HG03469 (cell line): ENCODE results near the gene TBC1D2.
"Not testable (repeated sequence)": the region's sequence is repeated elsewhere in the genome, so short reads cannot be mapped to it uniquely, and the experiment has no call there.

Experiments used
- ATAC-seq: cut with Tn5 transposase; IDR thresholded peaks from one replicate; pipeline ENCODE4 v1.9.1; 2021; ENCODE audit warnings: mild to moderate bottlenecking, moderate library complexity, moderate number of reproducible peaks; ENCODE audit not compliant: unreplicated experiment

TBC1D2 gene

DNA sequence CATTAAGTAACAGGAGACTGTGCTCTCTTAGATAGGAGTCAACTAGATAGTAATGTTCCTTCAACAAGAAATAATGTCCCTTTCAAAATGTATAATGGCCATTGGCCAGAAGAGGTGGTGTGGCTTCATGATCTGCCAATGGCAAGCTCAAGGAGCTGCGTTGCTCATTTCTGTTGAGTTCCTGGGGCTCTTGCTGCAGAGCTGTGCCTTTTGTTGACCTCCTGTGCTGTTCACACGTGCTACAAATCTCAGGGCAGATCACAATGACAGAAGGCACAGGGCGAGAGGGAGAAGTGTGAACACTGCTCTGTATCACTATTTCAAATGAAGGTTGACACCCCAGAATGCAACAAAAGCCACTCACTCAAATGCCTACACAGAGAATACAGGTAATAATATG, 16.0 kb upstream of the TBC1D2 start:
- ATAC-seq = no peak

DNA sequence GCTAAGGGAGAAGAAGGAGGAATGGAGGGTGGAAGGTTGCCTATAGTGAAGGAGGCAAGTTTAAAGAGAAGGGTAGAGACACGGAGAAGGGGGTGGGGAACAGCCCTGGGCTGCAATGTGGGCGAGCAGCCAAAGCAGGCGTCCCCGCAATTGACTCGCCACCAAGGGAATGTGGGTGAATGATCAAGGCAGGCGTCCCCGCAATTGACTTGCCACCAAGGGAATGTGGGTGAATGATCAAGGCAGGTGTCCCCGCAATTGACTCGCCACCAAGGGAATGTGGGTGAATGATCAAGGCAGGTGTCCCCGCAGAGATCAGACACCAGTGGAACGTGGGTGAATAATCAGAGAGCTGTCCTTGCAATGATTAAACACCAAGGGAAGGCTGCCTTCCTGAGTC, 14.8 kb upstream of the TBC1D2 start:
- not testable (repeated sequence) for ATAC-seq

DNA sequence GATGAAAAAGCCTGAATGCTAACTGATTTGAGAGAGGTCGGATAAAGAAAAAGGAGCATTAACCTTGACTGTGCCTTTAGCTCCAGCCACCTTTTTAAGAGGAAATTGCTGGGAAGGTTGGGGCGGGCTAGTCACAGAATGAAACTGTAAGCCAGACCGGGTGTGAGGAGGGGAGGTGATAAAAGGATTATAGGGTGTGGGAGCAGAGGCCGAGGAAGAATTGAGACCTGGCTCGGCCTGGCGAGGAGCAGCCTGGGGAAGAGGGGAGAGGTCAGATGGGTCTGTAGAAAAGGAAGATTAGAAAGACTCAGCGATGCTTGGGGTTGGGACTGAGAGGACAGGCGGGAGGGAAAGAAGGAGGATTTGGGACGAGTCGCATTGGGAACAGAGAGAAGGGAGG, 14.2 kb upstream of the TBC1D2 start:
- not testable (repeated sequence) for ATAC-seq

- not testable (repeated sequence) for ATAC-seq
These were observed 12.1 kb upstream of the TBC1D2 start for GRCh38 chr9:98267556-98267955.

DNA sequence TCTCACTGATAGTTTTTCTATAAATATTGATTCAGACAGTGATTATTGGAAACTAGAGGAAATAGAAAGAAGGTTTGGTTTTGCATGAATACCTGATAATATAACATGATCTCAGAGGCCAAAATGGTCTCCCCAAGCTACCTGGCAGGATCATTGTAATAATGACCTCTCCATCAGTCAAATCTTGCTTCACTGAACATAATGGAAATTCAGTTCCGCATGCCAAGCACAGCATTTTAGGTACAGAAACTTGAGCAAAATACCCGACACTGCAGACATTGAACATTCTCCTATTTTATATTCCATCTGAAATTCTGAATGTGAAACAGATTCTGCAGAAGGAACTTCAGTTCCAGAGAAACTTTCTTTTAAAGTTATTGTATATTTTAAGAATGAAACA, 9.1 kb upstream of the TBC1D2 start:
- no peak for ATAC-seq

- peak; percentile 54 for ATAC-seq
These were observed 8.3 kb upstream of the TBC1D2 start for GRCh38 chr9:98263482-98264357.

- ATAC-seq = no peak
These were observed 7.6 kb upstream of the TBC1D2 start for GRCh38 chr9:98263080-98263479.

DNA sequence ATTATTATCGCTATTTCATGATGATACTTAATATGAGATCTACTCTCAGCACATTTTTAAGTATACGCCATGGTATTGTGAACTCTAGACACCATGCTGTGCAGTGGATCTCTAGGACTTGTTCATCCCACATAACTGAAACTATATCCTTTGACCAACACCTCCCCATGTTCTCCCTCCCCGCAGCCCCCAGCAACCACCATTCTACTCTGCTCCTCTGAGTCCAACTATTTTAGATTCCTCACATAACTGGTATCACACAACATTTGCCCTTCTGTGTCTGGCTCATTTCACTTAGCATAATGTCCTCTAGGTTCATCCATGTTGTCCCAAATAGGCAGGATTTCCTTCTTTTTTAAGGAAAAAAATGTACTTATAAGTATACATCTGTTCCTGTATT, 6.6 kb upstream of the TBC1D2 start:
- no peak for ATAC-seq

DNA sequence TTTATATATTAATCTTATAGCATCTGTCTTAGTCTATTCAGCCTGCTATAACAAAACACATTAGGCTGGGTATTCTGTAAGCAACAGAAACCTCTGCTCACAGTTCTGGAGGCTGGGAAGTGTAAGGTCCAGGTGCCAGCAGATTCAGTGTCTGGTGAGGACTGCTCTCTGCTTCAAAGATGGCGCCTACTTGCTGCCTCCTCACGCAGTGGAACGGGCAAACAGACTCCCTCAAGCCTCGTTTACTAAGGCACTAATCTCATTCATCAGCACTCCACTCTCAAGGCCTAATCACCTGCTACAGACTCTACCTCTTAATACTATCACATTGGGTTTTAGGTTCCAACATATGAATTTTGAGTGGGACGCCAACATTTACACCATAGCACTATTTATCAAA, 5.2 kb upstream of the TBC1D2 start:
- no peak for ATAC-seq

DNA sequence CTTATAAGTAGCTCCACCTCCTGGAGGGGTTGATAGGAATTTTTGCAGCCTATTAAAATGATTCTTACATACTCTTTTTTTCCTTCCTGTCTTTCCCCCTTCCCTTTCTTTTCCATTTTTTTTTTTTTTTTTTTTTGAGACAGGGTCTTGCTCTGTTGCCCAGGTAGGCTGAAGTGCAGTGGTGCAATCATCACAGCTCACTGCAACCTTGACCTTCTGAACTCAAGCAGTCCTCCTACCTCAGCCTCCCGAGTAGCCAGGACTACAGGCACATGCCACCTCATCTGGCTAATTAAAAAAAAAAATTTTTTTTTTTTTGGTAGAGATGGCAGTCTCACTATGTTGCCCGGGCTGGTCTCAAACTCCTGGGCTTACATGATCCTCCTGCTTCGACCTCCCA, 4.3 kb upstream of the TBC1D2 start:
- no peak for ATAC-seq

DNA sequence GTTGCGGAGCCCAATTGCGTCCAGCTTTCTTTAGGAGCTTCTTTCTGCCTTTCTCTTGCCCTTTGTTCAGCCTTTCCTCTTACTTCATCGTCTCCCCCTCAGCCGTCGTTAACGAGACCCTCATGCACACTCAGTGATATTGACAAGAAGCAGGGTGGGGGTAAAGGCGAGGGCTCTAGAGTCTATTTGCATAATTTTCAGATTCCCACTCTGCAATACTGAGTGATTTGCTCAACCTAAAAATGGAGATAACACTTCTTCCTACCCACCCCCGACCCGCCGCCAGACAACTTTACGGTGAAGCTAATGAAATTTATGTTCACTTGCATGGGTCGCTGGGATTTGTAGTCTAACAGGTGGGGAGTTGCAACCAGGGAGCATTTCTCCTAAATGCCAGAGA, 1.3 kb upstream of the TBC1D2 start:
- no peak for ATAC-seq

DNA sequence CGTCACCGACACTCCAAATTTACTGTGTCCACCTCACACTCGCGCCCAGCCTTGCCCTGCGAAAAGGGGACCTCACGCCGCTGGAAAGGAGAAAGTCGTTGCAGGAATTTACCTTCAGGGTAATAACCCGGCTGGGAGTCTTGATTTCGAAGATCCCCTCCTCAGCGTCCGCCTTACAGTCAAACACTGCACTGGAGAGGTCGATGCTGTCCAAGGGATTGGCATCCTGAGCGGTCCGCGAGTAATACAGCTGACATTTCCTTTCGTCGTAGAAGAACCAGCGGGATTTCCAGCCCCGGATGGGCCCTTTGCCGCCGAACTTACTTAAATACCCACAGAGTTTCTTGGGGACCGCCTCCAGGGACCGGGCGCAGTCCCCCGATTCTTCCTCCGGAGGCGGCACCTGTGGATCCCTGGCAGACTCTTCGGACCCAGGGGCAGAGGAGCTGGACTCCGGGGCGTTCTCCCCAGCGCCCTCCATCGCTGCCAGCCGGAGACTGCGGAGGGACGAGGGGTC, 330 bp downstream of the TBC1D2 start:
- peak; percentile 18 for ATAC-seq

DNA sequence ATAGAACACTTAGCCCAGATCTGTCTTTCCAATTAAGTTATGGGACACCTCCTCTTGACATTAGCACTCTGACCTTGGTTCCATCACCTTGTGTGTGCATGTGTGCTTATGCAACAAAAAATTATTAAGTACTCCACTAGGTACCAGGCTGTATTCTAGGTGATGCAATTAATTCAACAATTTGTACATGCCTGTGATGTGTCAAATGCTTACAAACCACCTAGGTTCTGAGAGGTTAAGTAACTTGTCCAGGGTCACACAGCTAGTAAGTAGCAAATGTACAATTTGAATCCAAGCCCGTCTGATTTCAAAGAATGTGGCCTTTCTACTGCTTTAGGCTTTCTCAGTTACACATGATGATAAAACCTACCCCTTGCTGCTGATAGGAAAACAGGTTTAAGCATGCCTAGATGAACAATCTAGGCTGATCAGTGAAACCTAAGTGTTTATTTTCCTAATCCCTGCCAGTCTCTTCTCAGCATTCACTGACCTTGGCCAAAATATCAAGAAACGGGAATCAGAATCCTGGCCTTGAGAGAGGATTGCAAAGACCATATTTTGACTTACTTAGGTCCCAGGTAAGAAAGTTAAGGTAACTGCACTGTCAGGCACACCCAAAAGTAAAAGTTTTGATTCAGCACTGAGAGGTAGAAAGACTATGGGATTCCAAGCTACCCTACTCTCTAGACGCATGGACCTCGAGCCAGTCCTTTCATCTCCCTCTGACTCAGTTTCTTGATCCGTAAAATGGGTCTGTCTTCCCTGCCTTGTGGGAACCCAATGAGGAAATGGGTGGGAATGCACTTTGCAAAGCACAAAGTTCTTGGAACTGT, 1.0 kb downstream of the TBC1D2 start:
- ATAC-seq = no peak

DNA sequence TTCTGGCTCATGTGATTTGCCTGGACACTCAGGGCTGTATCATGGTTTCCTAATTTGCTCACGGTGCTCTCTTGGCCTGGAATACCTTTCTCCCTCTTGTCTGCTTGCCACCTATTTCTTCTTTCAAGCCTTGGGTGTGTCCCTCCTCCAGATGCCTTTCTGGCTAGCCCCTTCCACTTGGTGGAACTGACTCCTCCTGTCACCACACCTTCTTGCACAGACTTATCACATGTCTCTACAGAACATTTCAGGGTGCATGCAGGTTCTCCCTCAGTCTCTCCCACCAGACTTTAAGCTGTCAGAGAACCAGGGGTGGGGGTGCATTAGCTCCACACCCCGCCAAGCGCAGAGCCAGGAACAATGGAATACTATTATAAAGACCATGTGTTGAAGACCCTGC, 1.9 kb downstream of the TBC1D2 start:
- no peak for ATAC-seq

DNA sequence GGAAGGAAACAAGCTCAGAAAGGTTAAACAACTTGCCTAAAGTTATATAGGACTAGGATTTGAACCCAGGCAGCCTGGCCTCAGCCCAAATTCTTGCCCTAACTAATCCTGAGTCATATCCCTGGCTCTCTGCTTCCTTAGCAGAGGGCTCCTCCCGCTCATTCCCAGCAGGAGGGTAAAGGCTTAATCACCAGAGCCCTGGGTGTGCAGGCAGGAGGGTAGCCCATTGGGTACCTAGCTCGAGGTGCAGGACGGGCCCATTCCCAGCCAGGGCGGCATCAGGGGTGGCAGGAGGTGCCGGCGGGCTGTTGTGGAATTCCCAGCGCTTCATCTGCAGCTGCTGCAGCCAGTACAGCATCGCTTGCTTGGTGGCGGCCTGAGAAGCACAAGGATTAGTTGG, 3.9 kb downstream of the TBC1D2 start:
- ATAC-seq = no peak

GRCh38 chr9:98249771-98250170, 5.7 kb downstream of the TBC1D2 start:
- no peak for ATAC-seq

GRCh38 chr9:98248737-98249474, 6.5 kb downstream of the TBC1D2 start:
- no peak for ATAC-seq

DNA sequence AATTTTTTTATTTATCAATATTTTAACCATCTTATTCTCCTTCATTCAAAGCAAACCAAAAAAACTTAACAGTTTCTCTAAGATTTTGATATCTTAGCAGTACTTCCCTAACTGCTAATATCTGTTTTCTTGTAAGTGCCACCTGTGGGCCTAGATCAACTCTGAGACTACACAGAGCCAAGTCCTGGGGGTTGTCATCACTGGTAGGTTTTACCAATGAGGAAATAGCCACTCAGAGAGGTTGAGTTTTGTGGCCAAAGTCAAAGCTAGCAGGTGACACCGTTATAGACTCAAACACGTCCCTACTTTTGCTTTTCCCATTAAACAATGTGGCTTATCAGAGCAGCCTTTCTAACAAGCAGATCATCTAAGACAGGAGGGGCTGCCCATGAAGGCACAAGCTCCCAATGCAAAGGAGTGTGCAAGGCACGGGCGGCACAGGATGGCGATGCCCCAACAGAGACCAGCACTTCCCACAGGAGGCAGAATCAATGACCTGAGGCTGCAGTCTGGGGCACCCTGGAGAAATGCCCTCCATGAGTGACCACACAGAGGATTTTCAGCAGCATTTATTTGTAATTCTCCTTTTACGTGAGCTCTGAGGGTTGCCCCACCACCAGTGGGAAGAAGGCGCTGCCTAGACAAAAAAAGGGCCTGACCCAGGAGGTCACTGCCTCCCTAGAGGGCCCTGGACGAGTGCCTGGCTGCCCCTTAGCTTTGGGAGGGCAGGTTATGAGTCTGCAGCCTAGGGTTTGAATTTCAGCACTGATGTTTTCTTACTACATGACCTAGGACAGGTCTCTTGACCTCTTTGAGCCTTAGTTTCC, 7.4 kb downstream of the TBC1D2 start:
- ATAC-seq = no peak

GRCh38 chr9:98242426-98242825, 13.0 kb downstream of the TBC1D2 start:
- ATAC-seq = no peak
